ENCODE measurements around the gene SKI.
A peak's percentile ranks its signal among the peaks of the same experiment; 100 is the strongest.

The SKI gene

DNA sequence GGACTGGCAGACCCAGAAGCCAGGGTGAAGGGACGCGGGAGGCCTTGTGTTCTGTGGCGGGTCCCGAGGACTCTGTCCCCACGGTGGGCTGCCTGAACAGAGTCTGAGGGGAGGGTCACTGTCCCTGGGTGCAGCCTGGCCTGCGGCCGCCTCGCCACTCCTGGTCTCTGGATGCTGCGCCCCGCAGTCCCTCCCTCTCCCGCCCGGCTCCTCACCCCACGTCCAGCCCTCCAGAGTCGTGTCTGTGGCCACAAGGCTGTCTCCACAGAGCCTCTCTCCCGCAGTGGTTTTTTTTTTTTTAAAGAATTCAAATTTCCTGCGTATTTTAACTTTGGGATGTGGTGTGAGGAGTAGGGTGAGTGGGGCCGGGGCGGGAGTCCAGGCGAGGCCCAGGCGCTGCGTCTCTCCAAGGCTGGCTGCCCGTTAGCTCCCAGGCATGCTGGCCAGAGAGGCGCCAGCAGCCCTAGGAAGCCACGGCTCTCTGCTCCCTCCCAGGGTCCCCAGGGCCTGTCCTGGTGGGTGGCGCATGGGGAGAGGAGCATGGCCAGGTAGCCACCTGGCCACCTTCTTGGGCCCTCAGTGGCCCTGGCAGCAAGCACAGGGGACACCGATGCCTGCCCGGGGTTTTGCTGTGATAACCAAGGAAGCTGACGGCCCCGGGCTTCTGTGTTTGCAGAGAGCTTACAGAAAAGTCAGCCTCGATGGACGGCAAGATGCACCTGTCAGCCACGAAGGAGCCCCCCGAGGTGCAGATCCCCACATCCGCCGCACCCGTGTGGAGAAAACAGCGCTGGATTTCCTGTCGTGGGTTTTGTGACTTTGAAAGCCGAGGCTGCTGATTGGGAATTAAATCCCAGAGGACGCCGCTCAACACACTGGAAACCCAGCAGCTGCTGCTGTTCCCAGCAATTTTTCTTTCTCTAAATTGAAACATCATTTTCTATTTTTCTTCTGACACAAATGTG is 90.5 kb downstream of the SKI start:
- TF ChIP-seq, protein P1, sequence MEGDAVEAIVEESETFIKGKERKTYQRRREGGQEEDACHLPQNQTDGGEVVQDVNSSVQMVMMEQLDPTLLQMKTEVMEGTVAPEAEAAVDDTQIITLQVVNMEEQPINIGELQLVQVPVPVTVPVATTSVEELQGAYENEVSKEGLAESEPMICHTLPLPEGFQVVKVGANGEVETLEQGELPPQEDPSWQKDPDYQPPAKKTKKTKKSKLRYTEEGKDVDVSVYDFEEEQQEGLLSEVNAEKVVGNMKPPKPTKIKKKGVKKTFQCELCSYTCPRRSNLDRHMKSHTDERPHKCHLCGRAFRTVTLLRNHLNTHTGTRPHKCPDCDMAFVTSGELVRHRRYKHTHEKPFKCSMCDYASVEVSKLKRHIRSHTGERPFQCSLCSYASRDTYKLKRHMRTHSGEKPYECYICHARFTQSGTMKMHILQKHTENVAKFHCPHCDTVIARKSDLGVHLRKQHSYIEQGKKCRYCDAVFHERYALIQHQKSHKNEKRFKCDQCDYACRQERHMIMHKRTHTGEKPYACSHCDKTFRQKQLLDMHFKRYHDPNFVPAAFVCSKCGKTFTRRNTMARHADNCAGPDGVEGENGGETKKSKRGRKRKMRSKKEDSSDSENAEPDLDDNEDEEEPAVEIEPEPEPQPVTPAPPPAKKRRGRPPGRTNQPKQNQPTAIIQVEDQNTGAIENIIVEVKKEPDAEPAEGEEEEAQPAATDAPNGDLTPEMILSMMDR (conservative IDR thresholded peaks at IDR 0.05; ENCODE audit: low read depth, low read length), result no peak
- no peak for DNase-seq (ENCODE audit: low read depth)
- no peak overlapping the region for H3K4me3 ChIP-seq (ENCODE audit: low read depth, low read length)

DNA sequence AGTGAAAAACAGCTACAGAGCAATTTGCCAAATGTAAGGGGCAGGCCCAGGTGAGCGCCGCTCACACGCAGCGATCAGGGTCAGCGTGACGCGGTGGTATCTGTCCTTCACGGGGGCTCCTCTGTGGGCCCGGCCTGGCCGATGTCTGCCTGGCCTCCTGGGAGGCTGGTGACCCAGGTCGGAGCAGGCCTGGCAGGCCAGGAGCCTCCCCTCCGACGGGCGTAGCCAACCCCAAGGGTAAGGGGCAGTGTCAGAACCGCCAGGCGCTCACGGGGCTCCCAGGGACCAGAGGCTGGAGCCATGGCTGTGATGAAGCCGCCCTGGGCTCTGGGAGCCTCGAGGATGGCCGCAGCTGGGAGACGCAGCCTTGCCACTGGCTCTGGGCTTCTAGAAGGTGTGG is 91.2 kb downstream of the SKI start:
- H3K4me3 ChIP-seq (ENCODE audit: low read depth, low read length), result no peak overlapping the region
- no peak for DNase-seq (ENCODE audit: low read depth)

DNA sequence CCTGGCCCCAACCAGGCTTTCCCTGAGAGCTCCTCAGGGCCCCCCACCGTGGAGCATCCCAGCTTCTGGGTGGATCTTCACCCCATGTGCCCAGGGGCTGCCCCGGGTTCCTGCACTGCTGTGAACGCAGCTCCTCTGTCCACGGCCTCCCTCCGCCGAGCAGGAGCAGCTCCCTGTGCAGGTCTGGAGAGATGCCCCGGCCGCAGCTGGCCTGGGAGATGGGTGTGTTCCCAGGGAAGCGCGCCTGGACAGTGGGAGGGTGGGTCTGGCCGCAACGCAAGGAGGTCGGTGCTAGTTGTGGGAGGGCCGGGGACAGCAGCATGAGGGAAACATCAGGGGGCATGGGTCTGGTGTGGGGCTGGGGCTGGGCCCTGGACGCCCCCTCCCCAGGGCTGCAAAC is 91.9 kb downstream of the SKI start:
- no peak for DNase-seq (ENCODE audit: low read depth)
- no peak overlapping the region for H3K4me3 ChIP-seq (ENCODE audit: low read depth, low read length)
- TF ChIP-seq, protein P1 (conservative IDR thresholded peaks at IDR 0.05; ENCODE audit: low read depth, low read length), result no peak

More for the DNA sequence above, 91.2 kb downstream of the SKI start:
- TF ChIP-seq, protein P1 (conservative IDR thresholded peaks at IDR 0.05; ENCODE audit: low read depth, low read length), result no peak

DNA sequence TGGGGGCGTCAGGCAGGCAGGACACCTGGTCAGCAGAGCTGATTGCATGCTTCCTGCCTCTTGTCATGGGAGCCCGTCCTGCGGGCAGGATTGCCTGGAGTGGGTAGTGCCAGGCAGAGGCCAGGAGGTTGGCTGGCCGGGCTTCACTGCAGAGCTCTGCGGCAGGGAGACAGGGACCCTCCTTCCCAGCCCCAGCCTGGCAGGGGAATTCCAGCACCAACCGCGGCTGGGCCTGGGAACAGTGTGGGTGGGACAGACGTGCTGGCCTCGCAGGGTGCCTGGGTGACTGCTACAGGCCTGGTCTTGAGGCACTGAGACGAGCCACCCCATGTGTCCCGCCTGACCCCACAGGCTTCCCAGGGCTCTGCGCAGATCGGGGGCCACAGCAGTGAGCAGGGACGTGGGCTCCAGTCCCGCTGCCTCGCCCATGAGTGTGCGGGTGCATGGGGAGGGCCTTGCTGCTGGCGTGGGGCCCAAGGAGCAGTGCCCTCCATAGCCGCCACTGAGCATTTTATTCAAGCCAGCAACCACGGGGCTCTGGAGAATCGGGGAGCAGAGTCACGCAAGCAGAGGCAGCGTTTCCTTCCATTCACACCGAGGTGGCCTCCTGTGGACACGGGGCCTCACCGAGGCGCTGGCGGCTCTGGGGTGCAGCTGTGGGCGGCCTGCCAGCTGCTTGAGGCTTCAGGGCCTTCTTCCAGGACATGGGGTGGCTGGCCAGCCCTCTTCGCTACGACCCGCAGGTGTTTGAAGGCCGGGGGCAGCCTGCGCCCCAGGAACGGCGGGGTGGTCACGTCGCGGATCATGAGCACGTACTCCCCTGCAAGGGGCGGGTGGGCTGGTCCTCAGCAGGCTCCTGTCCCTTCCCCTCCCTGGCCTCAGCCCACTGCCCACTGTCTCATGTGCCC is 92.9 kb downstream of the SKI start:
- no peak for DNase-seq (ENCODE audit: low read depth)
- TF ChIP-seq, protein P1 (conservative IDR thresholded peaks at IDR 0.05; ENCODE audit: low read depth, low read length), result no peak
- no peak overlapping the region for H3K4me3 ChIP-seq (ENCODE audit: low read depth, low read length)

DNA sequence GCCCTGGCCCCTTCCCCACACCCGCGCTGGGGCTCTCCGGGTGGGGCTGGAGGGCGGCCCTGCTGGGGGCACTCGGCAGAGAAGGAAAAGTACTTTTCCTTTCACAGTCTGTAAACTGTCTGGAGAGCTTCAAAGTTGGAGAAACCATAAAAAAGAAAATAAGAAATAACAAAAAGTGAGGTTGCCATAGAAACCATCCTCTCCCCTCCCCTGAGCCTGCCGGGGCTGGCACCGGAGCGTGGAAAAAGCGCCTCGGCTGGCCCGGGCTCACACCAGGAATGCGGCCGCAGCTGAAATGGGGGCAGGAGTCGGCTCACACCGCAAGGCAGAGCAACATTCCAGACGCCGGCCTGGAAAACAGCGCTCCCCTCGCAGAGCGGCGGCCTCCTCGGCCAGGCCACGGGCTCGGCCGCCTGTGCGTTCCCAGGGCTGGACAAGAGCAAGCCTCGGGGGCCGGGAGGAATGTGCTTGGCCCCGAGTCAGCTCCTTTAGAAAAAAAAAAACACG is 94.0 kb downstream of the SKI start:
- TF ChIP-seq, protein P1 (conservative IDR thresholded peaks at IDR 0.05; ENCODE audit: low read depth, low read length), result peak; percentile 33
- peak; percentile 96 for DNase-seq (ENCODE audit: low read depth)
- peak overlapping the region; percentile 8 for H3K4me3 ChIP-seq (ENCODE audit: low read depth, low read length)

DNA sequence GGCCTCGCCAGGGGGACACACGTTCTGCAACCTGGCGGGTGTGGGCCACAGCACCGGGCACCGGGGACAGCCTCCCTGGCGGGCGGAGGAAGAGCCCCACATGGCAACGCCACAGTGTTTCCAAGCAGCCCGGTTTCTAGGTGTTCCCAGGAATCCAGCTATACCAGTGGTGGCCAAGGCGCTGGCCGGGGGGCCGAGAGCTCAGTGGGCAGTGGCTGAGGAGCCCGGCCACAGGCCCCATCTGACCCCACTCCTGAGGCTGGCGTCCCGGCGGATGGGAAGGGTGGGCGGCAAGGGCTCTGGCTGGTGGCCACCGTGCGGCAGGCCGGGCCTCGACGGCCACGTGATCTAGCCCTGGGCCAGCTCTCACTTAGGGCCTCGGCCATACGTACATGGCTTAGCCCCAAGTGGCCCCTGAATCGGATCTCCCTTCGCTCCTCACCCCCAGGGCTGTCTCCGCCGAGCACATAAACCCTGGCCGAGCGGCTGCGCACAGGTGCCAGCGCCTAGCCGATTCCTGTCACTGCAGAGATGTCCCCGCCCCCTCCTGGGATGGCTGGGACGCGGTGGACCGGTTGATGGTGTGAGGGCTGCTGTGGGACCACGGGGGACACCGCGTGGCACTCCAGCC is 94.6 kb downstream of the SKI start:
- TF ChIP-seq, protein P1 (conservative IDR thresholded peaks at IDR 0.05; ENCODE audit: low read depth, low read length), result no peak
- DNase-seq (ENCODE audit: low read depth), result no peak
- no peak overlapping the region for H3K4me3 ChIP-seq (ENCODE audit: low read depth, low read length)

Measured in choroid plexus epithelial cell (primary cell).